H9 (cell line): Measurements from ENCODE around the gene PRKCZ. TPM values are rescaled to one million over a fixed set of nuclear protein-coding genes. Genes with fewer than 3 reads are reported as not detected.

ENCODE experiments used
- DNase-seq: peaks from one replicate; pipeline ENCODE4 v3.0.0-alpha.2; 2017
- H2AFZ ChIP-seq: one replicate; pipeline ENCODE4 v1.6.1; 2013; ENCODE audit warnings: mild to moderate bottlenecking, low read length, control low read depth, moderate library complexity
- H2AK5ac ChIP-seq: 2 replicates; pipeline ENCODE4 v1.6.1; 2013; ENCODE audit warnings: low read length, control low read depth, mixed read lengths; ENCODE audit not compliant: insufficient read length
- H2BK120ac ChIP-seq: one replicate; pipeline ENCODE4 v1.6.1; 2013; ENCODE audit warnings: low read depth, mild to moderate bottlenecking, low read length, control low read depth, inconsistent platforms; ENCODE audit not compliant: poor library complexity, severe bottlenecking
- H2BK12ac ChIP-seq: 2 replicates; pipeline ENCODE4 v1.6.1; 2013; ENCODE audit warnings: low read length, control low read depth, mixed read lengths, low read depth; ENCODE audit not compliant: insufficient read length
- H2BK15ac ChIP-seq: 2 replicates; pipeline ENCODE4 v1.6.1; 2013; ENCODE audit warnings: low read depth, low read length, control low read depth
- H2BK20ac ChIP-seq: one replicate; pipeline ENCODE4 v1.6.1; 2013; ENCODE audit warnings: low read depth, mild to moderate bottlenecking, low read length, control low read depth, inconsistent platforms; ENCODE audit not compliant: poor library complexity, severe bottlenecking
- H2BK5ac ChIP-seq: 2 replicates; pipeline ENCODE4 v1.6.1; 2013; ENCODE audit warnings: low read length, control low read depth, mixed read lengths; ENCODE audit not compliant: insufficient read length
- H3K14ac ChIP-seq: 2 replicates; pipeline ENCODE4 v1.6.1; 2013; ENCODE audit warnings: low read length, control low read depth; ENCODE audit not compliant: insufficient read depth
- H3K18ac ChIP-seq: 2 replicates; pipeline ENCODE4 v1.6.1; 2013; ENCODE audit warnings: low read depth, mild to moderate bottlenecking, mixed read lengths, low read length, control low read depth; ENCODE audit not compliant: insufficient read length
- H3K23ac ChIP-seq: 2 replicates; pipeline ENCODE4 v1.6.1; 2013; ENCODE audit warnings: low read length, control low read depth, mixed read lengths, low read depth; ENCODE audit not compliant: insufficient read length
- H3K23me2 ChIP-seq: 2 replicates; pipeline ENCODE4 v1.6.1; 2013; ENCODE audit warnings: low read depth, mild to moderate bottlenecking, mixed read lengths, low read length, control low read depth; ENCODE audit not compliant: insufficient read length, poor library complexity, severe bottlenecking
- H3K27ac ChIP-seq: 2 replicates; pipeline ENCODE4 v1.5.1; 2013; ENCODE audit warnings: low read length, control low read depth, mixed read lengths, low read depth; ENCODE audit not compliant: insufficient read length
- H3K27me3 ChIP-seq: 2 replicates; pipeline ENCODE4 v1.6.1; 2013; ENCODE audit warnings: low read length, control low read depth, inconsistent platforms; ENCODE audit not compliant: insufficient read depth
- H3K4ac ChIP-seq: 2 replicates; pipeline ENCODE4 v1.6.1; 2013; ENCODE audit warnings: low read depth, mild to moderate bottlenecking, control low read depth, inconsistent platforms, low read length, moderate library complexity
- H3K4me1 ChIP-seq: 2 replicates; pipeline ENCODE4 v1.6.1; 2013; ENCODE audit warnings: low read length, control low read depth, inconsistent platforms; ENCODE audit not compliant: insufficient read depth
- H3K4me2 ChIP-seq: 2 replicates; pipeline ENCODE4 v1.6.1; 2013; ENCODE audit warnings: low read length, control low read depth, mixed read lengths; ENCODE audit not compliant: insufficient read length, insufficient read depth
- H3K56ac ChIP-seq: 2 replicates; pipeline ENCODE4 v1.6.1; 2013; ENCODE audit warnings: low read depth, mild to moderate bottlenecking, mixed read lengths, low read length, control low read depth; ENCODE audit not compliant: insufficient read length
- H3K79me1 ChIP-seq: 2 replicates; pipeline ENCODE4 v1.6.1; 2013; ENCODE audit warnings: low read depth, mild to moderate bottlenecking, moderate library complexity, low read length, control low read depth, inconsistent platforms; ENCODE audit not compliant: insufficient read depth, poor library complexity, severe bottlenecking
- H3K79me2 ChIP-seq: 2 replicates; pipeline ENCODE4 v1.6.1; 2013; ENCODE audit warnings: low read length, control low read depth, inconsistent platforms; ENCODE audit not compliant: insufficient read depth
- H3K9ac ChIP-seq: 2 replicates; pipeline ENCODE4 v1.6.1; 2013; ENCODE audit warnings: low read length, control low read depth, mixed read lengths; ENCODE audit not compliant: insufficient read length; ENCODE audit errors: extremely low read depth
- H3K9me3 ChIP-seq: one replicate; pipeline ENCODE4 v1.6.1; 2013; ENCODE audit warnings: low read depth, low read length, inconsistent platforms; ENCODE audit not compliant: control insufficient read depth
- H3T11ph ChIP-seq: one replicate; pipeline ENCODE4 v1.6.1; 2013; ENCODE audit warnings: mild to moderate bottlenecking, low read length, control low read depth, inconsistent platforms
- H4K20me1 ChIP-seq: one replicate; pipeline ENCODE4 v1.6.1; 2013; ENCODE audit not compliant: control insufficient read depth, insufficient read length, insufficient read depth
- H4K5ac ChIP-seq: 2 replicates; pipeline ENCODE4 v1.6.1; 2013; ENCODE audit warnings: low read depth, mild to moderate bottlenecking, mixed read lengths, low read length, control low read depth; ENCODE audit not compliant: insufficient read length
- H4K8ac ChIP-seq: replicated peaks from 2 replicates; pipeline ENCODE4 v1.6.1; 2013; ENCODE audit warnings: low read length, control low read depth, mixed read lengths, low read depth; ENCODE audit not compliant: insufficient read length
- H4K91ac ChIP-seq: 2 replicates; pipeline ENCODE4 v1.6.1; 2013; ENCODE audit warnings: low read depth, mild to moderate bottlenecking, moderate library complexity, mixed read lengths, low read length, control low read depth; ENCODE audit not compliant: insufficient read length
- H3K27ac Mint-ChIP-seq, 3 experiments: 2 replicates in 2 of 3; 3 replicates in 1 of 3; pipeline ENCODE4 v1.8.0; 2020 to 2021; ENCODE audit warnings: mixed read lengths in 3 of 3, mild to moderate bottlenecking in 1 of 3, moderate library complexity in 1 of 3
- H3K27me3 Mint-ChIP-seq: 2 replicates; pipeline ENCODE4 v1.8.0; 2021; ENCODE audit warnings: low read depth, mild to moderate bottlenecking, moderate library complexity, mixed read lengths
- H3K36me3 Mint-ChIP-seq, 3 experiments: 2 replicates in 2 of 3; 3 replicates in 1 of 3; pipeline ENCODE4 v1.8.0; 2020 to 2021; ENCODE audit warnings: low read depth in 3 of 3, mixed read lengths in 3 of 3; ENCODE audit not compliant: insufficient read depth in 1 of 3
- H3K4me1 Mint-ChIP-seq, 2 experiments: 2 replicates each; pipeline ENCODE4 v1.8.0; 2020; ENCODE audit warnings: mixed read lengths in 2 of 2
- H3K4me3 Mint-ChIP-seq, 2 experiments: 2 replicates in 1 of 2; 3 replicates in 1 of 2; pipeline ENCODE4 v1.8.0; 2020 to 2021; ENCODE audit warnings: mild to moderate bottlenecking in 2 of 2, mixed read lengths in 2 of 2, moderate library complexity in 1 of 2
- H3K9me3 Mint-ChIP-seq, 2 experiments: 2 replicates in 1 of 2; 3 replicates in 1 of 2; pipeline ENCODE4 v1.8.0; 2020; ENCODE audit warnings: mild to moderate bottlenecking in 2 of 2, mixed read lengths in 2 of 2, moderate library complexity in 1 of 2
- WGBS: extraction: QIAGEN DNeasy Blood & Tissue Kit; methylation state at CpG from one replicate; pipeline ENCODE4 v1.1.7; 2013; ENCODE audit warnings: missing lambda C conversion rate, low lambda C conversion rate, mixed read lengths; ENCODE audit not compliant: insufficient read length; ENCODE audit errors: extremely low coverage; 5-methylcytosine and 5-hydroxymethylcytosine counted together
- total RNA-seq: library from RNA; stranded (reverse); gene quantifications from 2 replicates; pipeline ENCODE4 v1.2.1, GENCODE V29; 2021
- TF ChIP-seq, protein P1 (sequence below): fragments of 200-600 bp; sonication (generic); conservative IDR thresholded peaks from 3 replicates; pipeline ENCODE4 v1.8.0; 2021; ENCODE audit warnings: antibody characterized with exemption, mild to moderate bottlenecking

PRKCZ gene
- total RNA-seq, 1 experiment from 2014 or later: 48.4 TPM

DNA sequence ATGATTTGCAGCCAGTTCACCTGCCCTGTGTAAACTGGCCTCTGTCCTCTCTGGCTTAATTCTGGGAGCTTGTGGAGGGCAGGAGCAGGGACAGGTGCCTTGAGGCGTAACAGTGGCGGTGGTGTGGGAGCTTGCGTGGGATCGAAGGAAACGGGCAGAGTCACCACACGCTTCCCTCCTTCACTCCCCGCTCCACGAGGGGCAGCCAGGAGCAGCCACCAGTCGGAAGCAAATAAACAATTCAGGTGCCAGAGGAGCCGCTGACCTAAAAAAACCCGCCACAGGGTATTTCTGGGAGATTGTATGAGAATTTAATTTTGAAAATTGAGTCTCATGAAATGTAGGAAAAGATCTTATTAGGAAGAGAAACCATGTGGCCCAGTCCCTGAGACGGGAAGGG is 118.3 kb downstream of the PRKCZ start:
- Mint-ChIP-seq H3K4me3 (no peak overlapping the region), H3K36me3 (peaks cover 2 to 38% (median 30%) of the 10 kb centered on the region in 3 experiments), H3K27me3 (no peaks in the 10 kb centered on the region), H3K27ac (peak overlapping the region; percentile 9 to 87 (median 67); a peak in 5 of 7 replicates), H3K9me3 (no peaks in the 10 kb centered on the region), H3K4me1 (peaks cover 0 to 8% of the 10 kb centered on the region in 2 experiments; a peak in 2 of 4 replicates)
- no peak overlapping the region for H2AK5ac ChIP-seq
- no peak overlapping the region for H3K18ac ChIP-seq
- no peak overlapping the region for H3K23ac ChIP-seq
- H3T11ph ChIP-seq: no peak overlapping the region
- no CpG with 5 or more reads among the region's 12 CpGs for WGBS
- no peak overlapping the region for H3K14ac ChIP-seq
- H3K9me3 ChIP-seq: no peaks in the 10 kb centered on the region
- H3K4me2 ChIP-seq: no peak overlapping the region
- TF ChIP-seq, protein P1, sequence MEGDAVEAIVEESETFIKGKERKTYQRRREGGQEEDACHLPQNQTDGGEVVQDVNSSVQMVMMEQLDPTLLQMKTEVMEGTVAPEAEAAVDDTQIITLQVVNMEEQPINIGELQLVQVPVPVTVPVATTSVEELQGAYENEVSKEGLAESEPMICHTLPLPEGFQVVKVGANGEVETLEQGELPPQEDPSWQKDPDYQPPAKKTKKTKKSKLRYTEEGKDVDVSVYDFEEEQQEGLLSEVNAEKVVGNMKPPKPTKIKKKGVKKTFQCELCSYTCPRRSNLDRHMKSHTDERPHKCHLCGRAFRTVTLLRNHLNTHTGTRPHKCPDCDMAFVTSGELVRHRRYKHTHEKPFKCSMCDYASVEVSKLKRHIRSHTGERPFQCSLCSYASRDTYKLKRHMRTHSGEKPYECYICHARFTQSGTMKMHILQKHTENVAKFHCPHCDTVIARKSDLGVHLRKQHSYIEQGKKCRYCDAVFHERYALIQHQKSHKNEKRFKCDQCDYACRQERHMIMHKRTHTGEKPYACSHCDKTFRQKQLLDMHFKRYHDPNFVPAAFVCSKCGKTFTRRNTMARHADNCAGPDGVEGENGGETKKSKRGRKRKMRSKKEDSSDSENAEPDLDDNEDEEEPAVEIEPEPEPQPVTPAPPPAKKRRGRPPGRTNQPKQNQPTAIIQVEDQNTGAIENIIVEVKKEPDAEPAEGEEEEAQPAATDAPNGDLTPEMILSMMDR: no peak
- no peak overlapping the region for H4K5ac ChIP-seq
- no peaks in the 10 kb centered on the region for H3K23me2 ChIP-seq
- DNase-seq: no peak
- H3K27ac ChIP-seq: no peak overlapping the region
- H3K56ac ChIP-seq: no peak overlapping the region
- no peak overlapping the region for H3K9ac ChIP-seq
- H3K79me1 ChIP-seq: no peaks in the 10 kb centered on the region
- H2BK12ac ChIP-seq: no peak overlapping the region
- no peaks in the 10 kb centered on the region for H3K79me2 ChIP-seq
- H2BK20ac ChIP-seq: no peak overlapping the region
- H3K4ac ChIP-seq: no peak overlapping the region
- H2BK5ac ChIP-seq: no peak overlapping the region
- no peak overlapping the region for H4K8ac ChIP-seq
- no peak overlapping the region for H4K91ac ChIP-seq
- H2BK120ac ChIP-seq: no peak overlapping the region
- H2BK15ac ChIP-seq: no peak overlapping the region
- no peaks in the 10 kb centered on the region for H3K27me3 ChIP-seq
- H4K20me1 ChIP-seq: no peaks in the 10 kb centered on the region
- no peak overlapping the region for H2AFZ ChIP-seq
- no peaks in the 10 kb centered on the region for H3K4me1 ChIP-seq
